ENCODE measurements around the gene CFL1.

The CFL1 gene

GRCh38 chr11:65871811-65872548, 14.0 kb upstream of the CFL1 start:
- no peak for DNase-seq (ENCODE audit: extremely low read depth, low read depth)

DNA sequence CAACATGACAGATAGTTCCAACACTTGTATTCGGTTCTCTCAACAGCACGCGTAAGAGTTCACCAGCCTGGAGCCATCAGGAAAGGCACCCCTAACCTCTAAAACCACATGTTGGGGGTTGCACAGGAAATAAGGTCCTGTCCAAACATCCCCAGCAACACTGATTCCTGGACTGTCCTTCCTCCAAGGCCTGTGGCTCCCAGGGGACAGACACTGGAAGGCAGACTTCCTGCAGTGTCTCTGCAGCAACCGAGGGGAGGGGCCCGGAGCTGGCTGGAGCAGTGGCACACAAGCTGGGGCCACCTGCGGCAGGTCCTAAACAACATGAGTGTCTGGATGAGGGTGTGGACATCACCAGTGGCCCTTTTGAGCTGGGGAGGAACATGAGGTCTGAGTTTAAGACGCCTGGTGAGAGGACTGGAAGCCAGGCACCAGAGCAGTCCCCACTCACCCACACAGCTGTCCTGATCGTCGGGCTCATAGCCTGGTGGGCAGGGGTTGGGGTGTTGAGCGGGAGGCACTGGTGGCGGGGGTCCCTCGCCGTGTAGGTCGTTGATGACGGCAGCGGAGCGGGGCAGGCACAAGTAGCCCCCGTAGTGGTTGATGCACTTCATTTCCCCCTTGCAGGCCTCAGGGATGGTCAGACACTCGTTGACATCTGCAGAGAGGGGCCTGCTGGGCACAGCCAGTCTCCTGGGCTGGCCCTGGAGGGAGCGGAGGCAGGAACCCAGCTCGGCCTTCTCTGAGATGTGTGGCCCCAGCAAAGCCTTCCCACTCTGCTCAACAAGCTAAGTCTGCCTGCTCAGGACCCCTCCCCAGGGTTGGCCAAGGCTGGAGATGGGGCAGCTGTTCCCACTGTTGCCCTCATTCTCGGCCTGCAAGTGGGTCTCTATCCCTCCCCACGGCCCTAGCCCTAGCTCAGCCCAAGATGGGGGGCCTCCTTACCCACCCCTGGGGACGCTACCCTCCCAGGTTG, 13.0 kb upstream of the CFL1 start:
- peak overlapping the region; percentile 62 for H3K4me3 ChIP-seq (replicated peaks; ENCODE audit: low read depth, low read length)
- no peak for DNase-seq (ENCODE audit: extremely low read depth, low read depth)

More at GRCh38 chr11:65871811-65872548, 14.0 kb upstream of the CFL1 start:
- TF ChIP-seq, protein P1, sequence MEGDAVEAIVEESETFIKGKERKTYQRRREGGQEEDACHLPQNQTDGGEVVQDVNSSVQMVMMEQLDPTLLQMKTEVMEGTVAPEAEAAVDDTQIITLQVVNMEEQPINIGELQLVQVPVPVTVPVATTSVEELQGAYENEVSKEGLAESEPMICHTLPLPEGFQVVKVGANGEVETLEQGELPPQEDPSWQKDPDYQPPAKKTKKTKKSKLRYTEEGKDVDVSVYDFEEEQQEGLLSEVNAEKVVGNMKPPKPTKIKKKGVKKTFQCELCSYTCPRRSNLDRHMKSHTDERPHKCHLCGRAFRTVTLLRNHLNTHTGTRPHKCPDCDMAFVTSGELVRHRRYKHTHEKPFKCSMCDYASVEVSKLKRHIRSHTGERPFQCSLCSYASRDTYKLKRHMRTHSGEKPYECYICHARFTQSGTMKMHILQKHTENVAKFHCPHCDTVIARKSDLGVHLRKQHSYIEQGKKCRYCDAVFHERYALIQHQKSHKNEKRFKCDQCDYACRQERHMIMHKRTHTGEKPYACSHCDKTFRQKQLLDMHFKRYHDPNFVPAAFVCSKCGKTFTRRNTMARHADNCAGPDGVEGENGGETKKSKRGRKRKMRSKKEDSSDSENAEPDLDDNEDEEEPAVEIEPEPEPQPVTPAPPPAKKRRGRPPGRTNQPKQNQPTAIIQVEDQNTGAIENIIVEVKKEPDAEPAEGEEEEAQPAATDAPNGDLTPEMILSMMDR (IDR thresholded peaks at IDR 0.05; ENCODE audit: low read depth, low read length, missing control alignments) = peak; percentile 7
- H3K4me3 ChIP-seq (replicated peaks; ENCODE audit: low read depth, low read length) = peak overlapping the region; percentile 62

GRCh38 chr11:65870307-65870658, 12.3 kb upstream of the CFL1 start:
- H3K4me3 ChIP-seq (replicated peaks; ENCODE audit: low read depth, low read length) = no peak overlapping the region
- DNase-seq (ENCODE audit: extremely low read depth, low read depth) = no peak
- TF ChIP-seq, protein P1 (IDR thresholded peaks at IDR 0.05; ENCODE audit: low read depth, low read length, missing control alignments) = no peak

More for the DNA sequence above, 13.0 kb upstream of the CFL1 start:
- TF ChIP-seq, protein P1 (IDR thresholded peaks at IDR 0.05; ENCODE audit: low read depth, low read length, missing control alignments) = no peak

DNA sequence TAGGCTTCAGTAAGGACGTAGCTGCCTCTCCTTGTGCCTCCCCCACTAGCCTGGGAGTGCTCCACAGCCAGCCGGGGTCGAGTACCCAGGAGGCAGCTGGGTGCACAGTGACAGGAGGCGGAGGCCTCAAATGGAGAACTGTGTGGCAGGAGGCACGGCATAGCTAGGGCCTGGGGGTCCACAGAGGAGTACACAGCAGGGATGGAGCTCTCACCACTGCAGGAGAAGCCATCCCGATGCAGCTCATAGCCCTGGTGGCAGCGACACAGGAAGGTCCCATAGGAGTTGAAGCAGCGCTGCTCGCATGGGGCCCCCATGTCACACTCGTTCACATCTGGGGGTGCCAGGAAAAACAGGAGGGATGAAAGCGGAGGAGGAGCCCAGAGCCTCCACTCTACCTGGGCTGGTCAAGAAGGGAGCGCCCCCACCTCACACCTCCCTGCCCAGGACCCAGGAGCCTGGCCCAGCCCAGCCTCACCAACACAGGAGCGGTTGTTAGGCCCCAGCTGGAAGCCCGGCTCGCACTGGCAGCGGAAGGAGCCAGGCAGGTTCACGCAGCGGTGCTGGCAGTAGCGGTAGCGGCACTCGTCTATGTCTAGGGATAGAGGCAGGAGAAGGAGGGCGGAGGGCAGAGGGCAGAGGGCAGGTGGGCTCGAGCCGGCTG, 11.8 kb upstream of the CFL1 start:
- no peak overlapping the region for H3K4me3 ChIP-seq (replicated peaks; ENCODE audit: low read depth, low read length)
- TF ChIP-seq, protein P1 (IDR thresholded peaks at IDR 0.05; ENCODE audit: low read depth, low read length, missing control alignments) = no peak
- no peak for DNase-seq (ENCODE audit: extremely low read depth, low read depth)

DNA sequence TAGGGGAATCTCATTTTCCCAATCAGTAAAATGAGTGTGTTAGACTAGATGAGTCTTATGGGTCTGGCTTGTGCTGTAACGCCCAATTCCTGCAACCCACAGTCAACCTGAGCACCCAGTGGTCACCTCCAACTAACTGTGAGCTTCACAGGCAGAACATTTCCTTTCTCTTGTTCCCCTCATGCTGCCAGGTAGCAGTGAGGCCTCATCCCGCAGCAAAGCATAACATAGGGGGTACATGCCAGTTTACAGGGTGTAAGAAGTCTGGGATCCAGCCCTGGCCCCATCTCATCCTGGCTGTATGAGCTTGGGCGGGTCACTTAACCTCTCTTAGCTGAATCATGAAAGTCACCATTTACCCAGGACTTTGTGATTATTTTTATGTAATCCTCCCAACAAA, 10.9 kb upstream of the CFL1 start:
- H3K4me3 ChIP-seq (replicated peaks; ENCODE audit: low read depth, low read length) = no peak overlapping the region
- TF ChIP-seq, protein P1 (IDR thresholded peaks at IDR 0.05; ENCODE audit: low read depth, low read length, missing control alignments) = no peak
- no peak for DNase-seq (ENCODE audit: extremely low read depth, low read depth)

- no peak overlapping the region for H3K4me3 ChIP-seq (replicated peaks; ENCODE audit: low read depth, low read length)
- DNase-seq (ENCODE audit: extremely low read depth, low read depth) = no peak
- TF ChIP-seq, protein P1 (IDR thresholded peaks at IDR 0.05; ENCODE audit: low read depth, low read length, missing control alignments) = no peak
Measured at GRCh38 chr11:65868076-65868667, 10.2 kb upstream of the CFL1 start.
